Measurements from ENCODE around the gene ZNF688.

DNA sequence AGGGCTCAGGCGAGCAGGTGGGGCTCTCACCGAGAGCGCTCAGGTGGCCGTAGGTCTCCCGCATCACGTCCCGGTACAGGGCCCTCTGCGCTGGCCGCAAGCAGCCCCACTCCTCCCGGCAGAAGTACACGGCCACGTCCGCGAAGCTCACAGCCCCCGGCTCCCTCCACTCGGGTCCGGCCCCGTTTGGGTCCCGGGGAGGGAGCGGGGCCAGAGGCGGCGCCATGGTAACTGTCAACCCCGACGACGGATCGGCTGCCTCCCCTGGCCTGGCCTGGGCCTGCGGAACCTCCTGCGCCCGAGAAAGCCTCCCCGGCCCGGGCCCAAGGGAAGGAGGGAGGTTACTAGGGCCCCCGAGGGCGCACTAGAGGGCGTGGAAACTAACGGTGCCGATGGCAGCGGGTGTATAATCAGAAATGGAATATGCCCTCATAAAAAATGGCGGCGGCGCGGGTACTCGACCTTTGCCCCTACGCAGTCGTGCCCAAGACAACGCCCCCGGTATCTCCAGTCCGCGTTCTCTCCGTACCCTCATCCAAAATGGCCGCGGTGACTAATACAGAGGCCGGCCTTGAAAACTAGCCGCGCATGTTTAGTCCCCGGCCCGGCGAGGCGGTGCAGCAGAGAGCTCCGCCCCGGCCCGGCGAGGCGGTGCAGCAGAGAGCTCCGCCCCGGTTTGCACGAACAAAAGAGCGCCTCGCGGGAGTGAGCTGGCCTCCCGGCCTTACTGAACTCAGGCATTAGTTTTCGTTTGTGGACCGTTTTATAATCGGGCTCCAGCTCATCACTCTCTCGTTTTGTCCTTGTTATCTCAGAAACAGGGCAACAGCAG lies 13.3 kb downstream of the ZNF688 start, which contains the start of gene ZNF764:
- no peak for TF ChIP-seq CTCF (IDR thresholded peaks at IDR 0.05; ENCODE audit: poor library complexity)
- no peak for TF ChIP-seq EZH2phosphoT487 (IDR thresholded peaks at IDR 0.05; ENCODE audit: low read depth, severe bottlenecking, unreplicated experiment)
- TF ChIP-seq EZH2 (IDR thresholded peaks at IDR 0.05; ENCODE audit: borderline replicate concordance): no peak
